GM18951 (cell line): ENCODE data around the gene VBP1.
"Not testable (repeated sequence)": the region's sequence is repeated elsewhere in the genome, so short reads cannot be mapped to it uniquely, and the experiment has no call there.

Source experiments
- POLR2A ChIP-seq: IDR thresholded peaks from 4 replicates; pipeline ENCODE4 v1.6.1; 2011; ENCODE audit warnings: mild to moderate bottlenecking; ENCODE audit not compliant: insufficient read length, insufficient read depth; ENCODE audit errors: extremely low read depth
- in situ Hi-C: fragments of 300-500 bp; cut with MboI; formaldehyde crosslinking; loops from one replicate; pipeline ENCODE4 v1.12.0; 2022; ENCODE audit warnings: low sequenced_read_pairs, mixed read lengths, inconsistent platforms; ENCODE audit not compliant: unreplicated experiment

VBP1 gene, protein sequence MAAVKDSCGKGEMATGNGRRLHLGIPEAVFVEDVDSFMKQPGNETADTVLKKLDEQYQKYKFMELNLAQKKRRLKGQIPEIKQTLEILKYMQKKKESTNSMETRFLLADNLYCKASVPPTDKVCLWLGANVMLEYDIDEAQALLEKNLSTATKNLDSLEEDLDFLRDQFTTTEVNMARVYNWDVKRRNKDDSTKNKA

DNA sequence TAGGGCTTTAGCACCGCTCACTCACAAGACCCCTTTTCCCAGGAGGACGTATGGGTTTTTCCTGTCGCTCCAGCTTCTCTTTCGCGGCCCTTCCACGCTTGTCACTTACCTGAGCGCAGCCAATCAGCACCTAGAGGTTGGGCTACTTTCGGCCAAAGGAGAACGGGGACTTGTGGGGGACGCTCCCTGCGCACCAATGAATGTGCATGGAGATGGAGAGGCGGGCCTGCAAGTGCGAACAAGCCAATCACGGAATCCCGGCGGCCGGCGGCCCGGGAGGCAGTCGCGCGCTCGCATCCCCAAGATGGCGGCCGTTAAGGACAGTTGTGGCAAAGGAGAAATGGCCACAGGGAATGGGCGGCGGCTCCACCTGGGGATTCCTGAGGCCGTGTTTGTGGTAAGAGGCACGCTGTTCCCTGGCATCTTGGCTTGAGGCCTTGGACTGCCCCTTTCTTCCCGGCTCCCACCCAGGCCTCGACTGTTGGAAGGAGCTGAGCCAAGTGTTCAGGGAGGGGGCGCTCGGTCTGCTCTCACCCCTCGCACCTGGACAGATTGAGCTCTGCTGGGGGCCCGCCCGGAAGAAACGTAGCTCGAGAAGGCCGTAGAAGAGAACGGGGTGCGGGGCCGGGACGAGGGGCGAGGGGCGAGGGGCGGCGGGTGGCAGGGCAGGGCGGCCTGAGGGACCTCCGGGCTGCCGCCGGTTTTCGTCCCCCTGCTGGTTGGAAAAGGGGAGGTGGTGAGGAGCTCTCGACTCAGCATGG is at the start of gene VBP1:
Gene VBP1, plus strand, starts transcription at position 282 of the 761 bp plus-strand sequence. Its CDS starts 23 bp downstream, at position 305.
- in situ Hi-C loops = no loop called here
- peak; percentile 64 for TF ChIP-seq POLR2A

DNA sequence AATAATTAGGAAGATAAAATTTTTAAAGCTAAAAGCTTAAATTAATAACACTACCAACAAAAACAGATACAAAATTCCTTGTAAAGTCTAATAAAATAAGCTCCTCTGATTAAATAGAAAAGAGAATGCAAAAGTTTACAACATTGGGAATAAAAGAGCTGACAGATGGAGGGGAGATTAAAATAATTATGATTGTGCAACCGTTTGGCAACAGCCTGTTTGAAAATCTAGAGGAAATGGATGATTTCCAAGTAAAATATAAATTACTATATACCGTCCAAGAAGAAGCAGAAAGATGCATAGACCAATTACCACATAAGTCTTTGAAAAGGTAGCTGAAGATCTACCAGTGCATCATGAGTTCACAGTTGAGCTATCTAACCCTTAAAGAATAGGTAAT is 46.4 kb upstream of the VBP1 start:
- in situ Hi-C loops = no loop called here
- TF ChIP-seq POLR2A = no peak

DNA sequence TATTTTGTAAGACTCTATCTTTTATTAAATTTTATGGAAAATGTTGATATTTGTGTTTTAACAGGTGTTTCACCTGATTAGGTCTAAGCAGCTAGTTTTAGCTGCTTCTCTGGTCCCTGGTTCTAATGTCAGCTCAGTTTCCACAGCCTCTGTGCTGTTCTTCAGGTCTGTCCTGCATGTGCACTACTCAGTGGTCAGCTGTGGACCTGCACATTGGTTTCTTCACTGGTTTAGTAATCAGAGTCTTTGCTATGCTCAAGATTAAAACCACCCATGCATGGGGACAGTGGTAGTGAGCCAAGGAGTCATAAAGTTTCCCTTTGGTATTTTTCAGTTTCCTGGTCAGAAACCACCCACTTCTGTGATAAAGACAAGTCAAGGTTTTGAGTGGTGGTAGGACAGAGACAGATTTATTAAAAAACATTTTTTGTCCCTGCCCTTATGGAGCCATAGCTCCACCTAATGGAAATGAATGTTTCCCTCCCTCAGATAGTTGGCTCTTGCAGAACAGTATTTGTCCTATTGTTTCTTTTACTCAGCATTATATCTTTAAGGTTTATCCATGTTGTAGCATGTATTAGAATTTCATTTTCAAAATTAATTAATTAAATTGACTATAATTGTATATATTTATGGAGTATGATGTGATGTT is 36.8 kb upstream of the VBP1 start:
- TF ChIP-seq POLR2A = no peak
- in situ Hi-C loops = no loop called here

DNA sequence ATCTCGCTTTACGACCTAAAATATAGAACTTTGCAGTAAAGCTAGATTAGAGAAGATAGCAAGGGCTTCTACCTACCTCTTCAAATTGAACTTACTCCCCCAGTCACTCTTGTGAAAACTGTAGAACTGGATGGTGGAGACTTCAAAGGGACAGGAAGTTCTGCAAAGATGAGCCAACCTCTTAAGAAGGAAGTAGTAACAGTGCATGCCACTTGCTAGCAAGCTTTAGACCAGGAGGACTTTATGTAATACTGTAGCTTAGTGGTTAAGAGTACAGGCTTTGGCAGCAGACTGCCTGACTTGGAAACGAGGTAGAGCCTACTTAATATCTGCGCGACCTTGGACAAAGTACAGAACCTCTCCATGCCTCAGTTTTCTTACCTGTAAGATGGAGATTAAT is 27.5 kb upstream of the VBP1 start:
- TF ChIP-seq POLR2A = no peak
- in situ Hi-C loops = no loop called here

DNA sequence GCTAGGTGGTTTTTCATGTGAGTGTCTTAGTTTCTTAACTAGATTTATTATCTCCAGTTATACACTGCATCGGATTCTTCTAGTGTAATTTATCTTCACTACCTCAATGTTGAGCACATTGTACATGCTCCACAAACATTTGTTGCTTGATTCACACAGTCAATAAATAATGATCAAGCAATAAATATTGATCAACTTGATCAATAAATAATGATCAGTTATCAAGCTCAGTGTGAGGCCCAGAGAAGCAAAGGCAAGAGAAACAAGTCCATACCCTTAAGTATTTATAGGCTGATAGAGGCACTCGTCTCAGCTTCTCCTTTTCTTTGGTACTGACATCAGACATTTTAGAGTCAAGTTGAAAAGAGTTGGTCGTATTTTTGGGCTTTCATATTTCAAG is 5.1 kb upstream of the VBP1 start:
- no peak for TF ChIP-seq POLR2A
- in situ Hi-C loops = no loop called here

DNA sequence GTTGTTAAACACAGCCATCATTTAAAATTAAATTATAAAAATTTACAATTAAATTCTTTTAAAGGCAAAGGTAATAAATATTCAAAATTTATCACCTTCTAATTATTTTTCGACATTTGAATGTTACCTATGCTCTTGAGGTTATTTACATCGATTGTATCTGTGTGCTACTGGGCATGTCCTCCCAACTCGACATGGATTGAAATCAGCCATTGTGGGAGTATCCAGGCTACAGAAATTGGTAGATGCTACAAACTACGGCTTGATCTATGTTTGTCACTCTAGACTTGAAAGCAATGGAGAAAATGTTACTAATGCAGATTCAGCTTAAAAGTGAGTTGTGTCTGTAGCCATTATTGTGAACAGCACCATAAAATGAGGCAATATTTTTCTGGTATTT is 2.5 kb upstream of the VBP1 start:
- no peak for TF ChIP-seq POLR2A
- in situ Hi-C loops = no loop called here

DNA sequence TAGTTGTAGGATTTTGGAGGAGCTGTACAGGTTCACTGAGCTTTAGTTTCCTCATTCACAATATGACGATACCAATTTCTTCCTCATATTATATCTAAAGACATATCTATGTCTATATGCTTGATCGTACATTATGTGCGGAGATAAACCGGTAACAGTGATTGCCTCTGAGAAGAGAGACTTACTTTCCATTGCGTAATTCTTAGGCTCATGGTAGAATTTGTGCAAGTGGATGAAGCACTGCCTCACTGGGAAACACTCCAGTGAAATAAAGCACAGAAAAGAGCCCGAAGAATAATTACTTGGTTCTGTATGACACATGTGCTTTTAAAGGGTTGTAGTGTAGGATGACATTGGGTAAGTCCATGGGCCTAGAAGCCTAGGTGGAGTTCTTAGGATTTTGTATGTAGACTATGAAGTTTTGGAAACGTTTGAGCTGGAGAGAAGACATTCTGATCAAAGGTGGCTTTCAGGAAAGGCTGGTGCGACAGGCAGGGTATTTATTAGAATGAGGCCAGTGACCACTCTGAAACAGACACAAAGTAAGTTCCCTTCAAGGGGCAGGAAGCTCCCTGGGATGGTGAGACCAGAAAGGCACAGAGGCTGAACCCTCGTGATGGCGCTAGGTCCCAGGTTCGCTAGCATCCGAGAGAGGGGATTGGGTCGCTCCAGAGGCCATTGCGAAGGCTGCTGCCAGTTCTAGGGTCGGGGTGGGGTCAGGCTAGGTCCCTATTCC is 649 bp upstream of the VBP1 start:
- no peak for TF ChIP-seq POLR2A

DNA sequence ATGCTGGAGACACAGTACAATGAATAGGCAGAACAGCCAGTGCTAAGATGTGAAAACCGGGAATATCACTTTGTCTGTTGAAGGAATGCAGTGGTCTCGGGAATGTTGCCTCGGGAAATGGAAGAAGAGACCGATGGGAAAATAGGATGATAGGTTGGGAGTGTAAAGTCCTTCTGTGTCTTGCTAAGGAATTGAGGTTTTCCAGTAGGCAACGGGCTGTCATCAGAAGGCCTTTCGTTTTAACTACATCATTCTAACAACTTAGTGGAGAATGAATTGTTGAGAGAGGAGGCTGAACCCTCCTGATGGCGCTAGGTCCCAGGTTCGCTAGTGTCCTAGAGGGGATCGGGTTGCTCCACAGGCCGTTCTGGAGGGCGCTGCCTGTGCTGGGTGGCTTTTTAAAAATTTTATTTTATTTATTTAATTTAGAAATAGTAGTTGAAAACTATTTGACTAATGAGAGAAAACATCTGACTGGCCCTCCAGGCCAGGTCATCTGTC is 730 bp downstream of the VBP1 start:
- in situ Hi-C loops = no loop called here

More for the DNA sequence above, 649 bp upstream of the VBP1 start:
- in situ Hi-C loops = no loop called here

DNA sequence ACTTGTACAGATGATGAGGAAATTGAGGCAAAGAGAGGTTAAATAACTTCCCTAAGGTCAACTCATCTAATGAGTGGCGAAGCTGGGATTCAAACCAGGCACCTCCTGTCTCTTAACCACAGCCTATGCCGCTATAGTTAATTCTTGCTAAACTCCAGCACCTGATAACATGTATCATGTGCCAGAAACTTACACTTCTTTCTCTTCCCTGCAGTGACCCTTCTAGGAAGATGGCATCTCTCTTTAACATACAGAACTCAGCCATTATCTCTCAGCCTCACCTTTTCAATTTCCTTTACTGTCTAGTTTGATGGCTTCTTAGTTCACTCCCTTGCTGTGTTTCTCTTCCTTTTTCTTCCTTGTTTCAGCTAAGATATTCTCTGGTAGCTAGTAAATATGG is 2.5 kb downstream of the VBP1 start:
- no peak for TF ChIP-seq POLR2A
- in situ Hi-C loops = no loop called here

More for the DNA sequence above, 730 bp downstream of the VBP1 start:
- no peak for TF ChIP-seq POLR2A

DNA sequence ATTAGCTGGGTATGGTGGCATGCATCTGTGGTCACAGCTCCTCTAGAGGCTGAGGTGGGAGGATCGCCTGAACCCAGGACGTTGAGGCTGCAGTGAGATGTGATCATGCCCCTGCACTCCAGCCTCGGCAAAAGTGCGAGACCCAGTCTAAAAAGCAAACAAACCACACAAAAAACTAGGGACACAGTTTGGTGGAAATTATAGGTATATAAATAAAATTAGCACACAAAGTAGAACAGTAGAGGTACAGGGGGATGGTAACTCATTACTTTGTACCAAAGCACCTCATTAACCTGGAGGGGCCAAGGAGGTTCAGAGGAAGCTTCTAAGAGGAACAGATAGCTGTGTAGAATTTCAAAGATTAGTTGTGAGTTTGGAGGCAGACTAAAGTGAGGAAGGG is 5.1 kb downstream of the VBP1 start:
- TF ChIP-seq POLR2A = no peak
- in situ Hi-C loops = no loop called here

DNA sequence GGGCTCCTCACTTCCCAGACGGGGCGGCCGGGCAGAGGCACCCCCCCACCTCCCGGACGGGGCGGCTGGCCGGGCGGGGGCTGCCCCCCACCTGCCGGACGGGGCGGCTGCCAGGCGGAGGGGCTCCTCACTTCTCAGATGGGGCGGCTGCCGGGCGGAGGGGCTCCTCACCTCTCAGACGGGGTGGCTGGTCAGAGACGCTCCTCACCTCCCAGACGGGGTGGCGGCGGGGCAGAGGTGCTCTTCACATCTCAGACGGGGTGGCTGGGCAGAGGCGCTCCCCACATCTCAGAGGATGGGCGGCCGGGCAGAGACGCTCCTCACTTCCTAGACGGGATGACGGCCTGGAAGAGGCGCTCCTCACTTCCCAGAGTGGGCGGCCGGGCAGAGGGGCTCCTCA is 7.5 kb downstream of the VBP1 start:
- in situ Hi-C loops = not testable (repeated sequence)

DNA sequence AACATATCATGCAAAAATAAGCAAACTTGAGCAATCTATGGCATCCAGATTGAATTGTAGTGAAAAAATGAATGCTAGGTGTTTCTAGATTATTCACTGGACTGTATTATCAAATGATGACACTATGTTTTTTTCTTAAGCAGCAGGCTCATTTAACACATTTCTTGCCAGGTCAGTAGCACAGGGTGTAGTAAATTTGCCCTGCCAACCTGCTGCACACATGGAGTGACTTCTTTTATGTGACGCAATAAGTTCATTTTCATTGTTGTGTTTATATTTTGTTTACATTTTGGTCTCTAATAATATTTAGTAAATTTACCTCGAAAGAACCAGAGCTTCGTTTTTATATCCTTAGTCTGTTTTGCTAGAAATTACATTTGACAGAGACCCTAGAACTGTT is 9.5 kb downstream of the VBP1 start:
- in situ Hi-C loops = no loop called here
- TF ChIP-seq POLR2A = no peak

DNA sequence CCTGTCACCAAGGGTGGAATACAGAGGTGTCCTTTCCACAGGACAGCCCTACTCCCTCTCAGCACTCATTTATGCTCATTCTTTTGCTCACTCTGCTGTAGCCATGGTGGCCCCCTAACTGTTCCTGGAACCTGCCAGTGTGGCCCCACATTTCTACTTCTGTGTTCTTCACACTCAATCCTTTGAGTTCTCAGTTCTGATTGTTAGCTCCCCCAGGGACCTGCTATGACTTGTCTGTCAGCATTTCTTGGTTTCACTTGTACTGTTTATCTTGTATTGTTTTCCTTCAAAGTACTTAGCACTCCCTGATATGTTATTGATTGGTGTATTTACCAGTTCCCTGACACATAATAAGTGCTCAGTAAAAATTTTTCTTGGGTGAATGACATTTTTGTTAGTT is 14.9 kb downstream of the VBP1 start:
- TF ChIP-seq POLR2A = no peak
- in situ Hi-C loops = no loop called here
